Measurements from ENCODE around the gene TPP2.

Gene TPP2

GRCh38 chr13:102658660-102659059 is 61.9 kb downstream of the TPP2 start:
- no peak for DNase-seq

- DNase-seq, result no peak
Measured at GRCh38 chr13:102659168-102659713, 62.5 kb downstream of the TPP2 start.

GRCh38 chr13:102667023-102667422 is 70.2 kb downstream of the TPP2 start:
- no peak for DNase-seq

- no peak for DNase-seq
Measured at GRCh38 chr13:102667911-102668310, 71.1 kb downstream of the TPP2 start.

- DNase-seq, result no peak
Measured at GRCh38 chr13:102670130-102670529, 73.3 kb downstream of the TPP2 start.

- DNase-seq, result no peak
Measured at GRCh38 chr13:102675115-102675514, 78.3 kb downstream of the TPP2 start.

GRCh38 chr13:102677122-102677521 is 80.3 kb downstream of the TPP2 start:
- no peak for DNase-seq

GRCh38 chr13:102678339-102679107 is 81.7 kb downstream of the TPP2 start:
- no peak for DNase-seq

GRCh38 chr13:102679449-102680132 is 82.8 kb downstream of the TPP2 start:
- DNase-seq, result no peak

- DNase-seq, result no peak
Measured at GRCh38 chr13:102680133-102680717, 83.4 kb downstream of the TPP2 start.

GRCh38 chr13:102680842-102681740 is 84.3 kb downstream of the TPP2 start:
- no peak for DNase-seq

GRCh38 chr13:102682211-102682610 is 85.4 kb downstream of the TPP2 start:
- no peak for DNase-seq

- DNase-seq, result no peak
Measured at GRCh38 chr13:102682727-102683126, 85.9 kb downstream of the TPP2 start.

- DNase-seq, result no peak
Measured at GRCh38 chr13:102683637-102684036, 86.9 kb downstream of the TPP2 start.

- no peak for DNase-seq
Measured at GRCh38 chr13:102686024-102686423, 89.2 kb downstream of the TPP2 start.

- DNase-seq, result no peak
Measured at GRCh38 chr13:102687520-102687919, 90.7 kb downstream of the TPP2 start.

GRCh38 chr13:102688306-102688973 is 91.7 kb downstream of the TPP2 start:
- no peak for DNase-seq

GRCh38 chr13:102690883-102691282 is 94.1 kb downstream of the TPP2 start:
- DNase-seq, result no peak

GRCh38 chr13:102692491-102692826 is 95.7 kb downstream of the TPP2 start:
- no peak for DNase-seq

- DNase-seq, result no peak
Measured at GRCh38 chr13:102693250-102693649, 96.5 kb downstream of the TPP2 start.

- DNase-seq, result no peak
Measured at GRCh38 chr13:102693776-102694175, 97.0 kb downstream of the TPP2 start.

- DNase-seq, result no peak
Measured at GRCh38 chr13:102694937-102695336, 98.2 kb downstream of the TPP2 start, which contains the start of gene METTL21C. METTL21C (minus strand) TSS chr13:102695044; CDS start chr13:102694498, 546 bp downstream.

Measured in COR-L47 (cell line).